HUDEP-2 (cell line): ENCODE data around the gene SCARB1.

Experiments
- DNase-seq, 76 experiments: peaks; one replicate each; lab custom pipeline; 2025; ENCODE audit not compliant: unreplicated experiment in 76 of 76; lab: John Stamatoyannopoulos, UW

Gene SCARB1

GRCh38 chr12:124780336-124780735 is 83.3 kb downstream of the SCARB1 start:
- DNase-seq = no peak

- DNase-seq = no peak
These were observed 84.2 kb downstream of the SCARB1 start for GRCh38 chr12:124779161-124780141.

GRCh38 chr12:124778411-124778810 is 85.3 kb downstream of the SCARB1 start:
- peak in 6 of 76 experiments; percentile 5 to 18 (median 12) for DNase-seq

- DNase-seq = no peak
These were observed 86.0 kb downstream of the SCARB1 start for GRCh38 chr12:124777399-124778372.

GRCh38 chr12:124776125-124776513 is 87.5 kb downstream of the SCARB1 start:
- no peak for DNase-seq

- DNase-seq = peak in 8 of 76 experiments; percentile 7 to 27 (median 14)
These were observed 89.0 kb downstream of the SCARB1 start for GRCh38 chr12:124774462-124775167.

- DNase-seq = no peak
These were observed 89.6 kb downstream of the SCARB1 start for GRCh38 chr12:124774054-124774461.

- no peak for DNase-seq
These were observed 91.1 kb downstream of the SCARB1 start for GRCh38 chr12:124772289-124773170.

- DNase-seq = peak in 62 of 76 experiments; percentile 4 to 75 (median 46)
These were observed 92.0 kb downstream of the SCARB1 start for GRCh38 chr12:124771462-124772288.

- DNase-seq = no peak
These were observed 92.9 kb downstream of the SCARB1 start for GRCh38 chr12:124770728-124771127.

- no peak for DNase-seq
These were observed 93.7 kb downstream of the SCARB1 start for GRCh38 chr12:124769881-124770512.

GRCh38 chr12:124769163-124769530 is 94.5 kb downstream of the SCARB1 start:
- DNase-seq = no peak

- DNase-seq = no peak
These were observed 95.1 kb downstream of the SCARB1 start for GRCh38 chr12:124768452-124769162.

- peak in 54 of 76 experiments; percentile 5 to 73 (median 46) for DNase-seq
These were observed 96.4 kb downstream of the SCARB1 start for GRCh38 chr12:124767066-124767821.

GRCh38 chr12:124766727-124767065 is 97.0 kb downstream of the SCARB1 start:
- DNase-seq = no peak

- no peak for DNase-seq
These were observed 97.8 kb downstream of the SCARB1 start for GRCh38 chr12:124765581-124766489.
